K562 (cell line): ENCODE data around the gene CSMD2. TPM values are rescaled to one million over a fixed set of nuclear protein-coding genes. Genes with fewer than 3 reads are reported as not detected.

ENCODE experiments used
- MED1 ChIP-seq: sonication (generic); formaldehyde crosslinking; IDR thresholded peaks from 2 replicates; pipeline ENCODE4 v1.8.1; 2023; ENCODE audit warnings: missing genetic modification reagents, borderline replicate concordance
- TEAD1 ChIP-seq, 2 experiments: fragments of 450-650 bp in 1 of 2; sonication (generic) in 1 of 2; formaldehyde crosslinking; IDR thresholded peaks; 2 replicates each; pipeline versions ENCODE4 v1.4.0 to v1.8.0; 2020 to 2022; ENCODE audit warnings: mild to moderate bottlenecking in 2 of 2, missing genetic modification reagents in 1 of 2
- YY1 ChIP-seq, 3 experiments: IDR thresholded peaks; 2 replicates each; pipeline ENCODE4 v1.6.1; 2011; ENCODE audit warnings: low read length in 2 of 3, mild to moderate bottlenecking in 2 of 3, moderate library complexity in 2 of 3, borderline replicate concordance in 1 of 3, control low read depth in 1 of 3, low read depth in 1 of 3; ENCODE audit not compliant: insufficient read depth in 3 of 3, insufficient replicate concordance in 2 of 3, control insufficient read depth in 1 of 3, insufficient read length in 1 of 3; ENCODE audit errors: extremely low read depth in 1 of 3
- polyA plus RNA-seq, 8 experiments: library from polyadenylated mRNA; depleted of rRNA in 4 of 8; stranded (reverse) in 5 of 8; unstranded in 3 of 8; fragments of >200 nt; fragmentation: Nextera tagmentation in 2 of 8; fragmentation: Illumina TruSeq in 1 of 8; extraction: Ambion mirVana in 2 of 8; extraction: Trizol in 1 of 8; gene quantifications; 2 replicates each; pipeline versions ENCODE4 v1.2.1 to v1.2.3, GENCODE V29; 2011 to 2014; ENCODE audit warnings: inconsistent platforms in 1 of 8, missing spikeins in 1 of 8
- total RNA-seq, 7 experiments: library from RNA; depleted of rRNA in 6 of 7; stranded (reverse); fragments of >200 nt in 6 of 7; fragmentation: Illumina TruSeq in 2 of 7; extraction: Trizol in 2 of 7; gene quantifications; 2 replicates each; pipeline versions ENCODE4 v1.2.1 to v1.2.3, GENCODE V29; 2011 to 2021; ENCODE audit warnings: low replicate concordance in 1 of 7
- TF ChIP-seq, protein P1 (sequence below): fragments of 200-800 bp; sonication (Bioruptor generic); IDR thresholded peaks from 2 replicates; pipeline ENCODE4 v1.6.1; 2017; ENCODE audit warnings: missing genetic modification characterization, missing compliant biosample characterization
- TF ChIP-seq, protein P2 (sequence below): sonication (generic); formaldehyde crosslinking; IDR thresholded peaks from 2 replicates; pipeline ENCODE4 v1.9.0; 2022; ENCODE audit warnings: mild to moderate bottlenecking, missing genetic modification reagents
- TF ChIP-seq, protein P3 (sequence below), 3 experiments: IDR thresholded peaks in 2 of 3; conservative IDR thresholded peaks in 1 of 3; 2 replicates each; pipeline ENCODE4 v1.5.1; 2011 to 2012; ENCODE audit warnings: low read length in 3 of 3, mild to moderate bottlenecking in 3 of 3, control low read depth in 2 of 3, improper control_type of control experiment in 1 of 3, inconsistent platforms in 1 of 3, low read depth in 1 of 3, mixed read lengths in 1 of 3, moderate library complexity in 1 of 3; ENCODE audit not compliant: insufficient read depth in 2 of 3
- TF ChIP-seq, protein P4 (sequence below): IDR thresholded peaks from 2 replicates; pipeline ENCODE4 v1.6.1; 2011; ENCODE audit warnings: borderline replicate concordance, low read depth, mild to moderate bottlenecking, moderate library complexity, low read length; ENCODE audit not compliant: insufficient read depth, poor library complexity, severe bottlenecking

The CSMD2 gene
- total and polyA plus RNA-seq, 9 of the 15 experiments (the other 6 are each of a cell fraction or from before 2014, with no cell fraction given) = not detected

DNA sequence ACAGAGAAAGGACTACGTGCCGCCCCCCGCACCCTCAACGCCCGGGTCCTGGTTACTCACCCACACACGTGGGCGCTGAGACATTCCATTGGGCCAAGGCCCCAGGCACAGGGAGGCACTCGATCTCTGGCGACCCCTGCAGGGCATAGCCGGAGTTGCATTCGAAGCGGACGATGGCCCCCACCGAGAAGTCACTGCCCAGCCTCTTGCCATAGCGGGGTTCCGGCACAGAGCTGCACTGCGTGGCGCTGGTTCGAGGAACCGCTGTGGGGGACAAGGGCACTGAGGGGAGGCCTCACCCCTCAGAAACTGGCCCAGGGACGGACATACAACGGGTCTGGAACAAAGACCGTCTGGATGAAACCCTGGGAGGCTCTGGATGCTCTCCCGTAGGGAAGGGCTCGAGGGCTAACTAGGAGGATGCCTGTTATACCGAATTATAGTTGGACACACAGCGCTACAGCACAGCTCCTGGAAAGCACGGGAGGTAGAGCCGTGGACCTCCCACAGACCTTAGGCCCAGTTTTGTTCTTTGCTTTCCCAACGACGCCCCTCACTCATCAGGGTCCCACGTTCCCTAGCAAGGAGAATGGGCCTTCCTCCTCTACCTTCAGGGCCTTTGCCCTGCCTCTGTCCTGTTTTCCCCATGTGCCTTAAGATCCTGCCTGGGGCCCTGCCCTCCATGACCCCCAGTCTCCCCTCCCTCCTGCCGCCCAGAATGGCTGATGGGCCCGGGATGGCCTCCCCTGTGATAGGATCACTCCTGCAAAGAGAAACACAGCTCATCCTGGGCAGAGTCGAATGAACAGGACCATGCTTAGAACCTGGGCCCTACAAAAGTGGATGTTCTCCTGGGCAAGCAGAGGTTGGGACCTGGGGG is 539.8 kb downstream of the CSMD2 start (continued):
- TF ChIP-seq, protein P1, sequence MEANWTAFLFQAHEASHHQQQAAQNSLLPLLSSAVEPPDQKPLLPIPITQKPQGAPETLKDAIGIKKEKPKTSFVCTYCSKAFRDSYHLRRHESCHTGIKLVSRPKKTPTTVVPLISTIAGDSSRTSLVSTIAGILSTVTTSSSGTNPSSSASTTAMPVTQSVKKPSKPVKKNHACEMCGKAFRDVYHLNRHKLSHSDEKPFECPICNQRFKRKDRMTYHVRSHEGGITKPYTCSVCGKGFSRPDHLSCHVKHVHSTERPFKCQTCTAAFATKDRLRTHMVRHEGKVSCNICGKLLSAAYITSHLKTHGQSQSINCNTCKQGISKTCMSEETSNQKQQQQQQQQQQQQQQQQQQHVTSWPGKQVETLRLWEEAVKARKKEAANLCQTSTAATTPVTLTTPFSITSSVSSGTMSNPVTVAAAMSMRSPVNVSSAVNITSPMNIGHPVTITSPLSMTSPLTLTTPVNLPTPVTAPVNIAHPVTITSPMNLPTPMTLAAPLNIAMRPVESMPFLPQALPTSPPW (CRISPR knock-in tag) = peak; percentile 18; the same call in 1 of the 2 replicates
- TF ChIP-seq MED1 (CRISPR knock-in tag) (0 out of 2 replicates have a peak, but pooled peaks have one; percentile 13), YY1 (IDR thresholded peaks at IDR 0.05; ENCODE audit: borderline replicate concordance in 1 of 3, control insufficient read depth in 1 of 3, extremely low read depth in 1 of 3, insufficient read depth in 3 of 3, insufficient read length in 1 of 3, insufficient replicate concordance in 2 of 3, low read depth in 1 of 3, low read length in 2 of 3) (peak in 1 of 3 experiments; percentile 35), TEAD1 (CRISPR knock-in tag; IDR thresholded peaks at IDR 0.05) (0 out of 4 replicates have a peak, but pooled peaks of 1 of the 2 experiments have one; percentile 51)
- TF ChIP-seq, protein P2, sequence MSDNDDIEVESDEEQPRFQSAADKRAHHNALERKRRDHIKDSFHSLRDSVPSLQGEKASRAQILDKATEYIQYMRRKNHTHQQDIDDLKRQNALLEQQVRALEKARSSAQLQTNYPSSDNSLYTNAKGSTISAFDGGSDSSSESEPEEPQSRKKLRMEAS (CRISPR knock-in tag) = peak; percentile 29; the same call in 1 of the 2 replicates
- TF ChIP-seq, protein P3, sequence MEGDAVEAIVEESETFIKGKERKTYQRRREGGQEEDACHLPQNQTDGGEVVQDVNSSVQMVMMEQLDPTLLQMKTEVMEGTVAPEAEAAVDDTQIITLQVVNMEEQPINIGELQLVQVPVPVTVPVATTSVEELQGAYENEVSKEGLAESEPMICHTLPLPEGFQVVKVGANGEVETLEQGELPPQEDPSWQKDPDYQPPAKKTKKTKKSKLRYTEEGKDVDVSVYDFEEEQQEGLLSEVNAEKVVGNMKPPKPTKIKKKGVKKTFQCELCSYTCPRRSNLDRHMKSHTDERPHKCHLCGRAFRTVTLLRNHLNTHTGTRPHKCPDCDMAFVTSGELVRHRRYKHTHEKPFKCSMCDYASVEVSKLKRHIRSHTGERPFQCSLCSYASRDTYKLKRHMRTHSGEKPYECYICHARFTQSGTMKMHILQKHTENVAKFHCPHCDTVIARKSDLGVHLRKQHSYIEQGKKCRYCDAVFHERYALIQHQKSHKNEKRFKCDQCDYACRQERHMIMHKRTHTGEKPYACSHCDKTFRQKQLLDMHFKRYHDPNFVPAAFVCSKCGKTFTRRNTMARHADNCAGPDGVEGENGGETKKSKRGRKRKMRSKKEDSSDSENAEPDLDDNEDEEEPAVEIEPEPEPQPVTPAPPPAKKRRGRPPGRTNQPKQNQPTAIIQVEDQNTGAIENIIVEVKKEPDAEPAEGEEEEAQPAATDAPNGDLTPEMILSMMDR (IDR thresholded peaks at IDR 0.05 in 2 of 3, conservative IDR thresholded peaks at IDR 0.05 in 1 of 3; ENCODE audit: insufficient read depth in 2 of 3, low read depth in 1 of 3, low read length in 3 of 3) = peak; percentile 86 to 94 (median 86)
- TF ChIP-seq, protein P4, sequence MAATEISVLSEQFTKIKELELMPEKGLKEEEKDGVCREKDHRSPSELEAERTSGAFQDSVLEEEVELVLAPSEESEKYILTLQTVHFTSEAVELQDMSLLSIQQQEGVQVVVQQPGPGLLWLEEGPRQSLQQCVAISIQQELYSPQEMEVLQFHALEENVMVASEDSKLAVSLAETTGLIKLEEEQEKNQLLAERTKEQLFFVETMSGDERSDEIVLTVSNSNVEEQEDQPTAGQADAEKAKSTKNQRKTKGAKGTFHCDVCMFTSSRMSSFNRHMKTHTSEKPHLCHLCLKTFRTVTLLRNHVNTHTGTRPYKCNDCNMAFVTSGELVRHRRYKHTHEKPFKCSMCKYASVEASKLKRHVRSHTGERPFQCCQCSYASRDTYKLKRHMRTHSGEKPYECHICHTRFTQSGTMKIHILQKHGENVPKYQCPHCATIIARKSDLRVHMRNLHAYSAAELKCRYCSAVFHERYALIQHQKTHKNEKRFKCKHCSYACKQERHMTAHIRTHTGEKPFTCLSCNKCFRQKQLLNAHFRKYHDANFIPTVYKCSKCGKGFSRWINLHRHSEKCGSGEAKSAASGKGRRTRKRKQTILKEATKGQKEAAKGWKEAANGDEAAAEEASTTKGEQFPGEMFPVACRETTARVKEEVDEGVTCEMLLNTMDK = peak; percentile 72
